Stimulated activated CD8-positive, alpha-beta memory T cell treated with anti-CD3 and anti-CD28 coated beads, Interleukin-7, amount 100 ng/mL, for 24 hours (primary cell): ENCODE data around the gene UFSP2.

Experiments used
- DNase-seq: peaks from one replicate; pipeline ENCODE4 v3.0.0-alpha.2; 2020; ENCODE audit warnings: low read depth

UFSP2 gene

DNA sequence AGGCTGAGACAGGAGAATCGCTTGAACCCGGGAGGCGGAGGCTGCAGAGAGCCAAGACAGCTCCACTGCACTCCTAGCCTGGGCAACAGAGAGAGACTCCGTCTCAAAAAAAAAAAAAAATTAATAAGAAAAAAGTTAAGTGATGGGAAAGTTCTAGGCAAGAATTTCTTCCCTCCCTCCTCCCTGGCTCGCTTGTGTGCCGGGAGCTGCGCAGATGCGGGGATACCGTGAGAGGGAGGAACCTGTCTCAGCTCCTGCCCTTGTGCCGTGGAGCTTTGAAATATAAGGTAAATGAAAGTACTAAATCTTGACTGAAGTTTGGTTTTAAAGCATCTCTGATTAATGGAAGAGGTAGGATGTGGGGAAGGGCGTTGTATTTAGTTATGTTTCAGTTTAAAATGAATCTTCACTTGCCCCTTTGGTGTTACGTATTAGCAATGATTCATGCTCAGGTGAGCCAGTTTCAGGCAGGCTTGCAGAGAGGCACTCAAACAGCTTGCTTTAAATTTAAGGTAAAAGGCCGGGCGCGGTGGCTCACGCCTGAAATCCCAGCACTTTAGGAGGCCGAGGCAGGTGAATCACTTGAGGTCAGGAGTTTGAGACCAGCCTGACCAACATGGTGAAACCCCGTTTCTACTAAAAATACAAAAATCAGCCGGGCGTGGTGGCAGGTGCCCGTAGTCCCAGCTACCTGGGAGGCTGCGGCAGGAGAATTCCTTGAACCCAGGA lies 1.4 kb upstream of the UFSP2 start:
- no peak for DNase-seq

DNA sequence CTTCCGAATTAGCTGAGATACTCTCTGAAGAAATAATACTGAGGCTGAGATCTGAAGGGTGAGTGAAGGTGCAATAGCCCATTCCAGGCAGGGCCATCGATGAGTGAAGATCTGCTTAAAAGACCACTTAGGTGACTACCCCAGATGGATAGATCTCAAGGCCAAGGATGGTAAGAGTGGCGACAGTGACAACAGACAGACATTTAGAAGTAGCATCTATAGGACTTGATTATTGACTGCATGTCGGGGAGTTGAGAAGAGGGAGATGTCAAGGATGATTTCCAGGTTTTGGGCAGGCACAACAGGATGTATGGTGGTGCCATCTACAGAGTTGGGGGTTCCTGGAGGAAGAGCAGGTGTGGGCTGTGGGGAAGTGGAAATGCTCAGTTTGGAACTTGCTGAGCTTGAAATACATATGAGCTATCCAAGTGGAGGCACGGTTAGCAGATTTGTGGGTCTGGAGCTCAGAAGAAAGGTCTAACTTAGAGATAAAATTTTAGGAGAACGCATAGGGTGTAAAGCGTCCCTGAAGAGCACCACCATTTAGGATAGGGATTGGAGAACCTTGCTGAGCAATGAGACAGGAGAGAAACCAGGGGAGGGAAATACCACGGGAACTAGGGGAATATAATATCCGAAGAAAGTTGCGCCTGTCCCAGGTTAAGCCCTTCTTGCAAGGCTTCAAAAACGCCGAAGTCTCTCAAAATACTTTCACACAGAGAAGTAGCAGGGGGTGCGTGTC lies 688 bp downstream of the UFSP2 start:
- no peak for DNase-seq

DNA sequence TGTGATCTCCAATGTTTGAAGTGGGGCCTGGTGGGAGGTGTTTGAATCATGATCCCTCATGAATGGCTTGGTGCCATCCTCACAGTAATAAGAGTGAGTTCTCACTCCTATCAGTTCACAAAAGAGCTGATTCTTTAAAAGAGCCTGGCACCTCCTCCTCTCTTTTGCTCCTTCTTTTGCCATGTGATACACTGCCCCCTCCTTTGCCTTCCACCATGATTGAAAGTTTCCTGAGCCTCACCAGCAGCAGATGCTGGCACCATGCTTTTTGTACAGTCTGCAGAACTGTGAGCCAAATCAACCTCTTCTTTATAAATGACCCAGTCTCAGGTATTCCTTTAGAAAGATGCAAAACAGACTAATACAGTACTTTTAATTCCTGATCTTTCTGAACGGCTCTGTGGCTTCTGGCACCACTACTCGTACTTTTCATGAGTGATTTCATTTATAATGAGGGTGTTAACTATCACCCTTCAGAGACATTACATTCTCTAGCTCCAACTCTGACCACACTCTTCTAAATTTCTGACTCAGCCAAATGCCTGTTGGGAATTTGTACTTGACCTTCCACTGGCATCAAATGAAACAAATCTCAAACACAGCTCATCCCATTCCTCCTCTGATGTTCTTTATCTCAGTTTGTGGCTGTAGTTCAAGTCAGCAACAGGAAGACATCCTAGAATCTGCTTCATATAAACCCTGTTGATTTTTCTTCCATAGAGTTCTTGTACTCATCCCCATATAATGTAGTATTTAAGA lies 4.2 kb downstream of the UFSP2 start:
- DNase-seq, result no peak

DNA sequence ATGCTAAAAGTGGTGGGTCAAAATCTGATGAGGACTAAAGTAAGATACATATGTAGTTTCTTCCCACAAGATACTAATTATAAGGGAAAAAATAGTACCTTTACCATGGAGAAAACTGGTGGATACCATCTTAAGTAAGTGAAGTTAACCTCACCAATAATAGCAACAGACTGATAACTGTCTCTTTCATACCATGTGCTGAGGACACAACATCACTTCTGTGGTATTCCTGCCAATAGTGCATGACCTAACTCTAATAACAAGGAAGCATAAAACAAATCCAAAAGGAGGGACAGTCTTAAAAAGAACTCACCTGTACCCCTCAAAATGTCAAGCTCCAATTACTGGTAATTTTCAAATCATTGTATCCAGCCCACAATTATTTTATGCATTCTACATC lies 8.8 kb downstream of the UFSP2 start:
- no peak for DNase-seq

DNA sequence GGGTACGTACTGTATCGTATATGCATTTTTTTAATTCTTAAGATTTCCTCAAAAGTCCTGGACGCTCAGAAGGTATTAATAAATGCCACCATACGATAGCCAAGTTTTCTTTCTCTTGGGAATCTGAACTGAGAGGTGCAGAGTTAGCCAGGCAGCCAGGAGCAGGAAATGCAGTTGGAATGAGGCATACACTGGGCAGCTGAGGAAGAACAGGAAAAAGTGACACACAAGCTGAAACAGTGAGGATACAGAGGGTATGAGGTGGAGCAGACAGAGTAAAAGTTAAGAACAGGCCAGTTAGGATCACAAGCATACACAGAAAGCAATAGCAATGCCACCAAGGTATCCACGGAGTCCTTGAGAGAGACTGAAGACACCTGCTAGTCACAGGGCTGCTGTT lies 13.4 kb downstream of the UFSP2 start:
- no peak for DNase-seq

DNA sequence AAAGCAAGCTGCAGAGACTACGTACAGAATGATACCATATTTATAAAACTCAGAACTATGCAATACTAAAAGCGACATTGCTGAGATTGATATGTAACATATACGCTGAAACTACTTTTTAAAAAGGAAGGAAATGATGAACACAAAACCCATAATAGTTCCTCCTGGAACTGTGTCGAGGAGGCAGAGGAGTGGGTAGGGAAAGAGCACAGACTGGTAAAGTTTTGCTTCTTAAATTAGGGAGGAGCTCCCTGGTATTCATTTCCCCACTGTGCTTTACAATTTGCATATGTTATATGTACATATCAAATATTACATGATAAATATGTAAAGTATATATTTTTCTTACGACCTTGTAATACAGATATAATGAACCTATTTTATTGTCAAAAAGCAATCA lies 13.9 kb downstream of the UFSP2 start:
- no peak for DNase-seq

DNA sequence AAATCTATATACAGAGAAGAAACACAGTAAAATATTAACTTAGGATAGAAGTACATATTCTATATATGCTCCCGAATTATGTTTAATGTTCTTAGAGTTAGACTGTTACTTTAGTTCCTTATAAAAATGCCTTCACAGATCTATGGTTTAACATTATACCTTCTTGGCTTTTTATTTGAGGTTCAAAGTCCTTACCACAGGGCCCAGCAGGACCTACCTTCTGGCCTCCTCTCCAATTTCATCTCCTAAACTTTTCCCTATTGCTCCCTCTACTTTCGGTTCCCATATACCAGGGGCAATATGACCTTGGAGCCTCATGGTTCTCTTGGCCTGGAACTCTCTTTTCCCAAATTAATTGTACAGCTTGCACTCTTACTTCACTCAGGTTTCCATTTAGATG lies 17.3 kb downstream of the UFSP2 start:
- DNase-seq, result no peak

DNA sequence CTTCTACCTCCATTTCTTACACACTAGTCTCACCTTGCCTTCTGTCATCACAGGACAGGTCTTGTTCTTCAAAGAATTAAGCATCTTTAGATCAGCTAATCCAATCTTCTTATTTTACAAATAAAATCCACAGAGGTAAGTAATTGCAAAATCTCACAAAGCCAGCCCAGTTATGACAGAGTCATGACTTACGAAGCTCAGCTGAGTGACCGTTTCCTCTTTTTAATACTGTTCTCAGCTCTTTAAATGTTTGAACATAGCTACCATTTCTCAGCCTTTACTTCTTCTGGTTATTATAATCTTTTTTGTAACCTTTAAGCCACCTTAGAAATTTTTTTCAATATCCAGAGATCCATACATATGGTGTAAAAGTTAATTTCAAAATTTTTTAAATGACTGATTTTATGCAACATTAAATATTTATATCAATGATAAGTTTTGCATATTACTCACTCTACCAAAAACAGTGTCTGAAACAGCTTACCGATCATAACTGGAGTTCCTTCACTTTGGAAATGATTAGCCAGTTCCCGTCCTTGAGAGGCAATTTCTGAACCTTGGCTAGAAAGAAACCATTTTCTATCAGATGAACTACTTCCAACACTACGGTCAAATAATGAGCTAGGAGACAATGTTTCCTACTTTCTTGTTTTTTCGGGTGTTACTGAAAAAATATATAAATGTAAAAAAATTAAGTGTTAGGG lies 20.3 kb downstream of the UFSP2 start:
- DNase-seq, result no peak

DNA sequence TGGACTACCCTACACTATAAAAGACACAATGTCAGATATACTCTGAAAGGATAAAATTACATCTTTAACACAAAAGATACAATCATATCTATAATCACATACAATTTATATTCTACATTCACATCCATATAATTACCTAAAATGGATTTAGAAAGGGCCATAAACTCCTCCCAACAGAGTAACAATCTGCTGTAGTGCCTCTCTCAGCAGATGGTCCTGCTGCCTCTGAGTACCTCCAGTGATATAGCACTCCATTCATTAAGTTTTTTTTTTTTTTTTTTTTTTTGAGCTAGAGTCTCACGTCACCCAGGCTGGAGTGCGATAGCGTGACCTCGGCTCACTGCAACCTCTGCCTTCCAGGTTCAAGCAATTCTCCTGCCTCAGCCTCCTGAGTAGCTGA lies 21.7 kb downstream of the UFSP2 start:
- no peak for DNase-seq

DNA sequence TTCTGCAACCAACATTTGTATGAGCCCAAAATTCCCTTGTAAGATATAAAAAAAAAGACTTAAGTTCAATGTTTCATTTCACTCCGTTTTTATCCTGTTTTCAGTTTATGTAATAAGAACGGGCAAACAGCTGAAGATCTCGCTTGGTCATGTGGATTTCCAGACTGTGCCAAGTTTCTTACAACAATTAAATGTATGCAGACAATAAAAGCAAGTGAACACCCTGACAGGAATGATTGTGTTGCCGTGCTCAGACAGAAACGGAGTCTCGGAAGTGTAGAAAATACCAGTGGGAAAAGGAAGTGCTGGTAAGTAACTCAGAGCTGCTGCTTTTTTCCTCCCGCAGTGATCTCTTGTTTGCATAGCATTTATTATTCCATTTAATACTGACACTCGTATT lies 26.3 kb downstream of the UFSP2 start:
- DNase-seq, result no peak

DNA sequence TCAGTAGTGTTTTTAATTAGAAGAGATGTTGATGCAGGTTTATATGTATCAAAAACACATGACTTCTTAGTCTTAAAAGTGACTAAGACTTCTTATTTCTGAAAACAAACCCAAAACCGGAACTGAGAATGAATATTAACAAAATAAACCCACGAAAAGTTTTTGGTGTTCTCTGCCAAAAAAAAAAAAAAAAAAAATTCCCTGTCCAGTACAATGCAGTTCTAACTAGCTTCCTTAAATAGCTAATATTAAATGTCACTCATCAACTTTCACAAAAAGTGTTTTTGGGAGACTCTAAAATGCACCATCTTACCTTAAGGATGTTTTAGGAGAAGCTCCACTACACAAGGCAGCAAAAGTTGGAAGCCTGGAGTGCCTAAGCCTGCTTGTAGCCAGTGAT lies 27.1 kb downstream of the UFSP2 start:
- DNase-seq, result no peak

DNA sequence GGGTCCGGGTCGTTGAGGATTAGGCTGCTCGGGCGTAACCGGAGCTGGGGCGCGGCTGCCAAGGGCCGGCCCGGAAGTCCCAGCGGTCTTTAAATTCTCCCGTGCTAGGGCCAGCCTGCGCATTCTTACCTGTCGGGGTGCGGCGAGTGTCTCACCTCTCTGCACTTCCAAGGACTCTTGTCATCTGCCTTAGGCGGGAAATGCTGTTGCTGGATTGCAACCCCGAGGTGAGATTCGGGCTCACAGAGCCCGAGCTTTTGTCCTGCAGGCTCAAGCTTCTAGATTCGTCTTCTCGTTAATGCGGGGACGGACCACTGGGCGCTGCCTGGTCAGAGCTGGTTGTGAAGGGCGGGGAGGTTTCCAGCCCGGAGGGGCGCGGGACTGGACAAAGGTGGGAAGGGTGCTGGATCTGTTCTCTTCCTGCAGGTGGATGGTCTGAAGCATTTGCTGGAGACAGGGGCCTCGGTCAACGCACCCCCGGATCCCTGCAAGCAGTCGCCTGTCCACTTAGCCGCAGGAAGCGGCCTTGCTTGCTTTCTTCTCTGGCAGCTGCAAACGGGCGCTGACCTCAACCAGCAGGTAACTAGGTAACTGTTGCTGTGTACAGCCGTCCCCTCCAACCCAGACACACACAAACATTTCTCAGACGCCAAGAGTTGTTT lies 28.9 kb downstream of the UFSP2 start, which contains the start of gene ANKRD37:
Gene ANKRD37 (plus strand): TSS at position 118 of the 662 bp plus-strand sequence. CDS start 83 bp downstream, at position 201.
- no peak for DNase-seq

DNA sequence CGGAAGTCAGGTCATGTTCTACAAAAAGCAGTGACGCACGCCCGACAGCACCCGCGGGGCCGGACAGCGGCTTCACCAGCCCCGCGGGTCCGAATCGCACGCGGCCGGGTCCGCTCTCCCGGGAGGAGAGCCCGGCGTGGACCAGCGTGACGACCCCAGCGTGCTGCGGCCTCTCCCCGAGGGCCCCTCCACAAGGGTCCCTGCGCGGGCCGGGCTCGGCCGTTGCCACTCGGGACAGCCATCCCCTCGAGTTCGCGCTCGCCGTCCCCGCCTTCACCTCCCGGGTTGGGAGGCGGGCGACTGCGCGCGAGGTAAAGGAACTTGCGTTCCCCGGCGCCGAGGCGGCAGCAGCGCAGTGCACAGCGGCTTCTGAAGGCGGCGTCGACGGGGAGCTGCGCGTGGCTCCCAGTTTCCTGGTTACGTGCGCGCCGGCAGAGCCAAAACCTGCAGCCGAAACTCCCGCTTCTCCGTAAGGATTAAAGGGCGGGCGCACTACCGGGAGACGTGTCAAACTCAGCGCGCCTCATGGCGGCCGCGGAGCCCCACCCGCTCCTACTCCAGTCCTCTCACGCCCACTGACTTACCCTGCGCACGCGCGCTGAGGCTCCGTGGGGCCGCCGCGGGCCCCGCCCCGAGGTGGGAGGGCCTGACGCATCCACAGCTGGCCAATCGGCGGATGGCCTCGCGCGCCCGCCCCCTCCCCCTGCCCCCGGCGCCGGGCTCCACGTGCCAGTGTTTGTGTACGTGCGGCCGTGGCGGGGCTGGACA lies 29.6 kb downstream of the UFSP2 start:
- DNase-seq, result peak; percentile 91

DNA sequence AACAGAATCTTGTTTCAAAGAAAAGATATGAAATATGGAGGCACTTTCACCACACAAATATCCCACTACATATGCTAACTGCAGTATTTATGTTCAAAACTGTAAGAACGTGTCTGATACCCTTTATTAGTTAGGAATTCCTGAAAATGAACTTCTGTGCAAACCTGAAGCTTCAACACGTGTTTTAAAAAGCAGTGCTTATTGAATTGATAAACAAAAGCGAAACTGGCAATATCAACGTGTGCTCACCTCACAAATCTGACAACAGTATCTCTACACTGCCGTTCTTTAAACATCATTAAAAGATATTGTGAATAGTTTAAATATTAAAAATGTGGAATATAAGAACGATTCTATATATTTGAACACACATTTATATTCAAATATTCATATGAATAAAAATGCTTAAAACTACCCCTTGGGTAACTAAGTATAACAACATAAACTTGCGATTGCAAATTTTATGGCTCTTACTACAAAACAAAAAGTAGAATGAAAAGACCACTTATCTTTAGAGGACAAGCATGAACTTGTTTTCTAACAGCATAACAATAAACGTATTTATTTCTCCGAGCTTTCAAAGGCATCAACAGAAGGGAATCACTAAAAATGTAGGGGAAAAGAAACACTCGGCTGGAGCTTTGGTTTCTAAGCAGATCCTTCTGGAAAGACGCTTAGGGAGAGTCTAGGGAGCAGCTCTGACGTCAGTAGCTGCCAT lies 30.4 kb downstream of the UFSP2 start, which contains the start of gene LRP2BP:
Gene LRP2BP (minus strand): TSS at position 687 of the 718 bp plus-strand sequence. CDS start 17,738 bp downstream, outside the sequence.
- DNase-seq, result no peak

DNA sequence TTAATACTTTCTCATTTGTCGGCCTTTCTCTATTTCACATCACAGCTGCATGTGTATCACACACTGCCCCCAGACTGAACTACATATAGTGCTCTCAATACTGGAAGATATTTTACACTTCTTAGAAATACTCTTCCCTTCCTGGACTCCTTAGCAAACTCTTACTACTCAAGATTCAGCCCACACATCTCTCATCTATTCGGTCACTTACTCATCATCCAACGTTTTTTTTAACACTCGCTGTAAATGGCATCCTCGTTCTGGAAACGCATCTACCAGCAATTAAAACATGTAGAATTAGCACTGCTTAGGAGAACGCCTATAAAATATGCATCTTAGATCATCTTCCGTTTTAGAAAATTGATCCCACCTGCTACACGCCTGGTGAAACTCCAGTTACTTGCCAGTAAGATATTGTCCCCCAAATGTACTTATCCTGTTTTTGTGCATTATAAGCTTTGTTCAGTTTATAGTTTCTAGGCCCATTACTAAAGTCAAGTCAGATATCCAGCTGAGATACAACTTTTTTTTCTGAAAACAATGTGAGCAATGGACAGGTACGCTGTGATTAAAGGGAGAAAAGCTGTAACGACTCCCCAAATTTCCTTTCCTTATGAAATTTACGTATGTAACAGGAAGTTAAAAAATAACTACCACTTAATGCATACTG lies 31.1 kb downstream of the UFSP2 start:
- no peak for DNase-seq

DNA sequence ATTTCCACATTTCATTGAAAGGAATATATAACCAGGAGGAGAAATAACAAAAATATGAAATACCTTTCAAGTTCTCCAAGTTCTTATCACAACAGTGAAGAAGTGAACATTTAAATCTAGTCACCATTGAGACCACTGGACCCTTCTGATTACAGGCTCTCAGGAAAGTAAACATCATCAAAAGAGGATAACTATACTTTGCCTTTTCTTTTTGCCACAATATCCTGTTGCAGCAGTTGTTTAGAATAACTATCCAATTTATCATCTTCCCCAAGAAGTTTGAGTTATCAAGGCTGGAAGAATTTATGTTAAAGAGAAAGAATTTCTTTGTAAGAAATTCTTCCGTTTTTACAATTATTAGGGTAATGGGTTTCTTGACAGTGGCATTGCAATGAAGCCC lies 33.6 kb downstream of the UFSP2 start:
- DNase-seq, result no peak

DNA sequence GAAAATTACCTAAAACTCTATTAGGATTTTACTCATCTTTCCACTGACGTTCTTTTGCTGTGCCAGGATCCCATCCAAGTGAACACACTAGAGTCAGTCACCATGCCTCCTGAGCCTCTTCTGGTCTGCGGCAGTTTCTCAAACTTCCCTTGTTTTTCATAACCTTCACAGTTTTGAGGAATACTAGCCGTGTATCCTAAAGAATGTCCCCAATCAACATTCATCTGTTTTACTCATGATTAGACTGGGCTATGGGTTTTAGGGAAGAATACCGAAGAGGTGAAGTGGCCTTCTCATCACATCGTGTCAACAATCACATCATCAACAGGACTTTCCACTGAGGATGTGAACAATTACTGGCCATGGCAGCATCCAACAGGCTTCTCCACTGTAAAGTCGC lies 34.8 kb downstream of the UFSP2 start:
- DNase-seq, result no peak

DNA sequence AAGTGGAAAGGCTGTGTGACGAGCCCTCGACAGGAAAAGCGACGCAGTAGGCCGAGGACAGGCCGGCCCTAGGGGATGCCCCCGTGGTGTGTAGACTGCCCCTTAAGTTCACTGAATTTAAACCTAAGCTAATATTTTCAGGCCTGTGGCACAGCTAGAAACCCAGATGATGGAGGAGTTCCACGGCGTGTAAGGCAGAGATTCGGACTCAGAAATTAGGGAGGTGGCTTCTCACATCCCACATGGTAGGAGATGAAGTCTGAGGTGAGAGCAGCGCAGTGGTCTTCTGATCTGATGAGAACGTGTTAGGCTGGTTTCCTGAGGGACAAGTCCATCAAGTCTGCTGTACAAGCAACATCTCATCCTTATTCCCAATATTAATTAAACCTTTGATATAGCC lies 37.8 kb downstream of the UFSP2 start:
- DNase-seq, result no peak

DNA sequence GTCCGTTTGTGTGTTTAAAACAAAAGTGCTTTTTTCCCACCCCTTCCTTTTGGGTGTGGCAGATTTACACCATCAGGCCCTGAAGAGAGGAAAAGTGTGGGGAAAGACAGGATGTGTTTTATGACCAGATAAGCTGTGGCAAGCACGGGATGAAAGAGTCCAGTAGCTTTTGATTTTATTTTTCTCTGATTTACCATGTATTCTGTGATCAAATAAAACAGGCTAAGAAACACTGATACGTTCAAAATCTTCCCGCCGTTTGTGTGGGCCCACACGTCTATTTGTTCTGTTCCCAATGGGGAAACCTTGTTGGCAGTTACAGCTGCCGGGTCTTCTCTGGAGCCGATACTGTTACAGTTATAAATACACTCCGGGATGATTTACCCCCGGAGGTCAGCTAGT lies 40.8 kb downstream of the UFSP2 start:
- DNase-seq, result no peak

DNA sequence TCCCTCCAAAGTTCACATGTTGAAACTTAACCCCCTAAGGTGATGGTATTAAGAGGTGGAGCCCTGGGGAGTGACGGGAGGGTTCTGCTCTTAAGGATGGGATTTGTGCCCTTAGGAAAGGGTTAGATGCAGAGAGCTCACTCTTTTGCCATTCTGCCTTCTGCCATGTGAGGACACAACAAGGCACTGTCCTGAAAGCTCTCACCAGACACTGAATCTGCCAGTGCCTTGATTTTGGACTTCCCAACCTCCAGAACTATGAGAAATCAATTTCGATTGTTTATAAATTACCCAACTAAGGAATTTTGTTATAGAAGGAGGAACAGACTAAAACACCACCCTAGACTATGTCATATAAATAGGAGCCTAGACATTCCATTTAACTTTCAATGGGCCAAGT lies 41.7 kb downstream of the UFSP2 start:
- DNase-seq, result no peak
